Activated CD4-positive, alpha-beta T cell treated with anti-CD3 and anti-CD28 coated beads, Interleukin-2, amount 50 U/mL, for 16 hours (primary cell): ENCODE data around the gene LHPP.

Source experiments
- DNase-seq: peaks from one replicate; pipeline ENCODE4 v3.0.0-alpha.2; 2020

The LHPP gene

DNA sequence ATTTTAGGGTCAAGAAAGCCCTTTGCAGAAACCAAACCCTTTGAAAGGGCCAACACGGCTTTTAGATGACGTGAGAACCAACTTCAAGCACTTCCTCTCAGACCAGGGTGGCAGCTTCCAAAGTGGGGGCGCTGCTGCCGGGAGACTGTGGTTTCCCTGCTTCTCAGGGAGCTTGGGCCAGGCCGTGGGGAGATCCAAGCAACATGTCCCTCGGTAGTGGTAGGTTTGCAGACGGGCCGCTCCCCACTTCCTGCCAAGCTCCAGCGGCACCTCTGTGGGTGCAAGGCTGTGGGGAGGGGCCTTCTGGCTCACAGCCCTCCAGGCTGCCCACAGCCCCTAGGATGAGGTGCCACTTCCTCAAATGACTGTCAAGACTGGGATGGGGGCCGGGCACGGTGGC is 150.1 kb downstream of the LHPP start:
- peak; percentile 58 for DNase-seq

DNA sequence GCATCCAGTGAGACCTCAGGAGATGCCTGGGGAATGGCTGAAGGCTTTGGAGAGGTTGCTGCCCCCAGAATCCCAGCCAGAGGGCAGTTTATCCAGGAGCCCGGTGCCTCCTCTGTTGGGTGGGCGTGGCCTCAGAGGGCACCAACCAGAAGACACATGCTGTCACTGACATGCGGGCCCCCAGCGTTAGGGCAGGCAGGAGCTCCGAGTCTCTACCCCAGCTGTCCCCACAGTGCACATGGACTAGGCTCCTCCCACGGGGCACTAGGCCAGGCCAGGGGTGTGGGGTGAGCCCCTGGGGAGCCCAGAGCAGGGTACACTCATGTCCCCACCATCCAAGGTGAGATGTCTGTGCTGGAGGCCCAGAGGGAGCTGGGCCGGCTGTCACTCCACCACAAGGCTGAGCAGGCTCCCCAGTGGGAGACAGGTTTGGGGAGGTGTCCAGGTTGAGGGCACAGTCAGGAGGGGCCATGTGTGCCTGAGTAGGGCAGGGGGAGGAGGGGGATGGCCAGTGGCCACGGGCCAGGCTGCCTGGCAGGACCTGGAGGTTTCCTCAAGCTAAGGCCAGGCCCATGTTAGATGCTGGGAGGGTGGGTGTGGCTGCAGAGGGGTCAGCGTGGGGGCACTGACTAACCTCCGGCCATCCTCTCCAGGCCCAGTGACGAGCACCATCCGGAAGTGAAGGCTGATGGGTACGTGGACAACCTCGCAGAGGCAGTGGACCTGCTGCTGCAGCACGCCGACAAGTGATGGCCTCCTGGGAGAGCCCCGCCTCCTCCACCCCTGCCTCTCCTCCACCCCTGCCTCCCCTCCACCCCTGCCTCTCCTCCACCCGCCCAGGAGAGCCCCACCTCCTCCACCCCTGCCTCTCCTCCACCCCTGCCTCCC is 151.2 kb downstream of the LHPP start:
- no peak for DNase-seq

DNA sequence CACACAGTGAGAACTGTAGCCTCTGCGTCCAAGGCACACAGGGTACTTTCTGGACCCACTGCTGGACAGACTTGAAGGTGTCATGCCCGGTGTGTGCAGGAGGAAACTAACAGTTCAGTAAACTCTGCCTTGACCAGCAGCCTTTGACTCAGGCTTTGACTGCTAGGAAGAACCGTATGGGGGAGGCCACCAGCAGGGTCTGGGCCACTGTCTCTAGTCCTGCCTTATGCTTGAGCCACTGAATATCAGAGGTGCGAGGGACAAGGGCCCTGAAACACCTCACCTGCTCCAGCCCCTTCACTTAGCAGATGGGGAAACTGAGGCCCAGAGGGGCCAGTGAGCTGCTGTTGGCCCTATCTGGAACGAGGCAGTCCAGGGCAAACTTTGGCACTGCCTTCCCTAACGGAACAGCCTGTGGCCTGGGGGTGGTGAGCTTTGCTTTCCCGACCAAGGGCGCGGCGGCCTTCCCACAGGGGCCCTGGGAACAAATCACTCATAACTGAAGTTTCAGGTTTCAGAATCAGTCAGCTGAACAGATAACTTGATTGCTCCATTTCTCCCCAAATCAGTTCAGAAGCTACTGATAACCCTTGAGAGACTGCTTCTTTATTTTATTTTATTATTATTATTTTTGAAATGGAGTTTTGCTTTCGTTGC is 152.5 kb downstream of the LHPP start:
- peak; percentile 87 for DNase-seq

DNA sequence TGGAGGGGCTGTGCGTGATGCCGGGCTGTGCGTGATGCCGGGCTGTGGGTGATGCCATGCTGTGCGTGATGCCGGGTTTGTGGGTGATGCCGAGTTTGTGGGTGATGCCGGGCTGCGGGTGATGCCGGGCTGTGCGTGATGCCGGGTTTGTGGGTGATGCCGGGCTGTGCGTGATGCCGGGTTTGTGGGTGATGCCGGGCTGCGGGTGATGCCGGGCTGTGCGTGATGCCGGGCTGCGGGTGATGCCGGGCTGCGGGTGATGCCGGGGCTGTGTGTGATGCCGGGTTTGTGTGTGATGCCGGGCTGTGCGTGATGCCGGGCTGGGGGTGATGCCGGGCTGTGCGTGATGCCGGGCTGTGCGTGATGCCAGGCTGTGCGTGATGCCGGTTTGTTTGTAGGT is 153.6 kb downstream of the LHPP start:
- no peak for DNase-seq

DNA sequence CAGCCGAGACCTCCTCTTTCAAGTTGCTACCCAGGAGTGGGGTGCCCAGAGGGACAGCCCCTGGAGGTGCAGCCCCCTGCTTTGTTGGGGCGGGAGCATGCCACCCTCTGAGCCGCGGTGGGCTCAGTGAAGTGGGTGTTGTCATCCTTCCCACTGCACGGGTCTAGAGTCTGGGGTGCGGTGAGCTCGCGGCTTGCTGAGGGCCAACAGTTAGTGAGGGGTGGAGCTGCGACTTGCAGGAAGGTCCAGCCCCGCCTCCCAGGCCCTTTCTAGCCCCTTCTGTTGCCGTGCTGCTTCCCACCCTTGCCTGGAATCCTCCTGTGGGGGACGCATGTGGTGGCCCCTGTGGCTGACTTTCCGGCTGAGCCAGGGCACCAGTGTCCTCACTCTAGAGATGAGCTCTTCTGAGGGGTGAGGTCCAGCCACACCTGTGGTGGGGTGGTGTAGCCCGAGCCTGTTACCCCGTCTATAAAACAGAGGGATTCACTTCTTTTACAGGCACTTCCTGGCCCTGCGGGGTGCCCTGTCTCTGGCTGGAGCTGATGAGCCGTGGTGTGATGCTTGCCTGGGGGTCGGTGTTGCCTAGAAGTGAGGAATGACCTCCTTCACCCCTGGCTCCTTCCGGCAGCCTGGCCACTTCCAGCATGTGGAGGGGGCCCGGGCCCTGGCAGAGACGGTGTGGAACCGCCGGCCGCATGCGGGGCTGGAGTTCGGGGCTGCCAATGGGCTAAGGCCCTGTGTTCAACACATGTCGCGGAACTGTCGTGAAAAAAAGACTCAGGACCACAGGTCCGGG is 154.6 kb downstream of the LHPP start:
- no peak for DNase-seq

DNA sequence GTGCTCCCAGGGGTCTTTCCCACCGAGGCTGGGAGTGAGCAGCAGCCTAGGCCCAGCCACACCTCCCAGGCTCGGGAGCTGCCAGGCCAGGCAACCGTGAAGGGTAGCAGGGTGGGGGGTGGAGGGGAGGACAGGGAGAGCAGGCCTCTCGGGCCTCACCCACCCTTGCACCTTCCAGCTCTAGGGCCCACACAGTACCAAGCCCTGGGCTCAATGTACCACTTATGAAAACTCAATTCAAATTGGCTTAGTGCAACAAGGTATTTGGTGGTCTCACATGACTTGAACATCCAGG is 155.2 kb downstream of the LHPP start:
- no peak for DNase-seq

DNA sequence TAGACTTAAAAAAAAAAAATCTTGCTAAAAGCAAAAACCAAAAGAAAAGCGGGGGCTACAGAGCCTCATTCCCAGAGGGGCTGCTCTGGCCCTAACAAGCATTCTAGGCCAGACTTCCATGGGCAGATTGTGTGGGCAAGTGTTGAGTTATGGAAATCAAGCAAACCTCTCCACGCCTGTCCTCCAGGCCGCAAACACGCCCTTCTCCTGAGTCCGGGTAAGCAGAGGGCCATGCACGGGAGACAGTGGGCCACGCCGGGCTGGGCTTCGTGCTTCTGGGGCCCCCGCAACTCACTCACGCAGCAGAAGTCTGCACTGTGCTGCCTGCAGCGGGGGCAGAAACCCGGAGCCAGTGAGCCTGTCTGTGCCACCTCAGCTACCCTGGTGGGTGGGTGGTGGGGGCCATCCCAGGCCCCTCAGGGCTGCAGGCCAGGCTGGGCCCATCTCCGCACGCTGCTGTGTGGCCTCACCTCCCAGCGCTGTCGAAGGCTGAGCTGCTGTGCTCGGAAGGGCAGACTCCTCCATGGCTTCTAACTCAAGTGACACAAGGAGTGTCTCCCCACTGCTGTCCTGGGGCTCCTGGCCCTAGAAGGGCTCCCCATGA is 156.9 kb downstream of the LHPP start:
- no peak for DNase-seq

DNA sequence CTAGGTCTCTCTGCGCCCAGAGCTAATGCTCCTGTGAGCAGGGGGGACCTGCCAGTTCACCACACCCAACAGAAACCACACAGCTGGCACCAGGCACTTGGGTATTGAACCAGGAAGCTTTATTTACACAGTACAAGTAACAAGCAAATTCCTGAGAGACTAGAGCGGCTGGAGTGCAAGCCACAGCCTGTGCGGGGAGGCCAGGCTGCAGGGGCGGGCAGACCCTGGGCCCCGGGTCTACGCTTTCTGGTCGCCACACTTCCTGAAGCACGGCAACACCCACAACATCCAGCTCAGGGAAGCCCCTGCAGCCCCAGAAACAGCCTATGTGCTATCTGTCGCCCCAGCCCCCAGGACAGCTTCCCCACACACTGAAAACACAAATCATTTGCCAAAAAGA is 157.6 kb downstream of the LHPP start:
- DNase-seq: no peak

DNA sequence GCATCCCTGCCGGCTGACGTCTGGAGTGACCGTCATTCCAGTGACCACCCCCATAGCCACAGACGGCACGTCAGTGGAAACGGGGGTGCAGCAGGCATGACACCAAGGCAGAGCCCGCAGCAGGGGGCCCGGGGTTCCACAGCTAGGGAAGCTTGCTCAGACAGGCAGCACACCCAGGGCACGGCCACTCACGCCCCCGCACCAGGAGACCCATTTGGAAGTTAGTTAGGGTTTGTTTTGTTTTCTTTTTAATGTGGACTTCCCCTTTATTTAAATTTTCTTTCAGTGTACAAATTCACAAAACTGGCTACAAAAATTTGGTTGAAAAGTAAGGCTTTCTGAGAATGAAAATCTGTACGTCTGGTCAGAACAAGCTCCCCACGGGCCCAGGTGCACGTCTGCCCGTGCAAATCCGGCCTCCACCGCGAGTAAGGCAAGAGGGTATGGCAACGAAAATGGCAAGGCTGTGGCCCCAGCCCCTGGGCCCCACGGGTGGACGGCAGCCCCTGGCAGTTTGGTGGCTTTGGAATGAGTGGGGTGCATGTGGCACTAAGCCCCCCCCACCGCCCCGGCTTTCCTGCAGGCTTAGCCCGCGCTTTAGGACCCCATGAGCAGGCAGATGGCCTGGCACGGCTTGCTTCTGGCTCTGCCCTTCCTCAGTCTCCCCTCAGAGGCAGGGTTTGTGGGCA is 158.3 kb downstream of the LHPP start:
- no peak for DNase-seq

DNA sequence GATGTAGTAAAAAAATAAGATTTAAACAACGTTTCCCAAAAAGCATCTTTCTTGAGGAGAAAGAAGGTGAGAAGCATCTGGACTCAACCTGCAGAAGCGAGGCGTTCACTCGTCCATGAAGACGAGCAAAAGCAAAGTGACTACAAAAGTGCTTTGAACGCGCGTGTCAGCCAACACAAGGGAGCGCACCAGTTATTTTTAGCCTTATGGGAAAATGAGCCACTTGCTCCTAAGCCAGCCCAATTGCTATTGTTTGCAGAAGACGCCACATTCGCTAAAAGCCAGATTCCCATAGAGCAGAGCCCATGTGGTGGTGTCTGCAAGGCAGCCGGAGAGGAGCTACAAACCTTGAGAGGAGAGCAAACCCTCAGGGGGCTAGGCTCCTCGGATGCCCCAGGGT is 160.0 kb downstream of the LHPP start:
- no peak for DNase-seq

DNA sequence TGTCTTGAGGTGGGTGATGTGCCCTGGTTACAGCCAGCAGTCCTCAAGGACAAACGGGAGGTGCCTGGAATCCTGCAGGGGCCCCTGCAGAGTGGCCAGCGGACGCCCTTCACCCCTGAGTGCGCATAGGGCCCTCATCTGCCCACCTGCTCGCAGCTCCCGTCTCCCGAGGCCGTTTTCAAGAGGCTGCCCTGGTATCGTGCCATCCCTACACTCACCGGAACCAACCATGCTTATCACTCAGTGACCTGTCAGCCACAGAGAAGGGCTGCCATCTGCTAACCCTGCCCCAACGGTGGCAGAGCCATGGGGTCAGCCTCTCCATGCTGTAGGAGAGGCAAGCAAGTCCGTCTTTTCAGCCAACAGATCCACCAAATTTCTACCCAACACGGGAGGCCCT is 160.5 kb downstream of the LHPP start:
- no peak for DNase-seq

DNA sequence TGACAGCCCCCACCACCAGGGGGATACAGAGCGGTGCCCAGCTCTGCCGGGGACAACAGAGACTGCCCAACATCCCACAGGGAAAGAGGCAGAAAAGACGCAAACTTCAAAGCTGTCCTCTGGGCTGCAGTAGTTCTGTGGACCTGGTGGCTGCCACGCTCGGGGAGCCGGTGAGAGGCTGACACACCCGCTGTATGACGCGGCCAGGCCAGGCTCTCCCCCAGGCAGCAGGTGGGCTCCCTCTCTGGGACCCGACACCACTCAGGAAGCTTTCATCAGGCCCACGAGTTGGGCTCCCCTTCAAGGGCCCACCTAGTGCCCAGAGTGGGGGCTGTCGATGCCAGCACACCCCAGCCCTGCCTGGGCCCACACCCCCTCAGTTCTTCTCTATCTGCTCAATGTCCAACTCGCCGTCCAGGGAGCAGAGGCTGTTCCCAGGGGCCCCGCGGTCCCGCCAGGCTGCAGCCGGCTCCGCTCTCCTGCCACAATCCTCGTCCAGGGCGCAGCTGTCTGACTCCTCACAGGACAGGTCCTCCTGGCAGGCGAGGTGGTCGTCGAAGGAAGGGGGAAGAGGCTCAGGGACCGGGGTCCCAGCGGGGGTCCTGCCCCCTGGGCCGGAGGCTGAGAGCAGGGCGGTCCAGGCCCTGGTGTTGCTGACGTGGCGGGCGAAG is 161.4 kb downstream of the LHPP start:
- DNase-seq: no peak

DNA sequence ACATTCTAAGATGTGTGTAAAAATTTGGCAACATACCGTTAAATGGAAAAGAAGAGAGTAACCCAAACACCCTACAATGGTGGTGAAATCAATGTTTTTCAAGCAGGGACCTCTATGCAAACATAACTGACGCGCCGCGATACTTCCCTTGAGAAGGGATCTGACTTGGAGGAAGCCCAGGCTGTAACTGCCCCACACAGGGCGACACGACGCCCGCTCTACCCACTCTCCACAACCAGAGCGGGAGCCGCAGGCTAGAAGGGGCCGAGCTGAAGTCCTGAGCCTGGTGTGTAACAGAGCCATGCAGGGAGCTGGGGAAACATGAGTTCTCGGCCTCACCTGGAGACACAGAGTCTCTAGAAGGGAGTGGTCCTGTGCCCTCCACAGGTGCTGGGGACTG is 162.4 kb downstream of the LHPP start:
- no peak for DNase-seq

DNA sequence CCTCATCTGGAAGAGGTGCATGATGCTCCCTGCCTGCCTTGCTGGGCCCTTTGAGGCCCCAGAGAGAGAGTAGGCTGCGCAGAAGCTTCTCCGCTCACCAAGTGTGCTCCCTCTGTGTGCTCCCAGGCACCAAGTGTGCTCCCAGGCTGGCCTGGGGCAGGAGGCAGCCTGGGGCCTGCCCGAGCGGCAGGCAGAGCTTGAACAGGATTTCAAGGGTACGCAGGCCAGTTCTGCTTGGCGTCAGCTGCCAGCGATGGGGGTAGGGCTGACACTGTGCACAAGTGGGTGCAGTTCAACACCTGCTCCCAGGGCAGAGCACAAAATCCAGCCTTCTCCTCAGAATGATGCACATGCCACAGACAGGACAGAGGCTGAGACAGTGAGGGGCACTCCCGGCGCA is 162.8 kb downstream of the LHPP start:
- DNase-seq: no peak

DNA sequence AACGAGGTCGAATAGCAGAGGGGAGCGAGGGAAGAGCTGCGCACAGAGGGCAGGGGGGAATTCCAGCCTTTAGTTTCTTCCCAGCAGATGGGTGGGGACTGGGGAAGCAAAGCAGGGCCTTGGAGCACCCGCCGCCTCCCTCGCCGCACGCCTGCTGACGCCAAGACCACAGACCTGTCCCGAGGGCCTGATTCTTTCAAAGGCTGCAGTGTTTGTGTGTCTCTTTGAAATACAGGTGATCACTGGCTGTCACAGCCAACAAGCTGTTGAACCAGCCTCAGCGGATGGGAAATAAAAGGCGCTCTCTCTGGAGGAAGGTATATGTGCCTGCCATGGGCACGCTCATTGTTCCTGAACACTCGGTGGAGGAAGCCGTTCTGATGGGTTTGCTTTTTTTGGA is 163.3 kb downstream of the LHPP start:
- no peak for DNase-seq

DNA sequence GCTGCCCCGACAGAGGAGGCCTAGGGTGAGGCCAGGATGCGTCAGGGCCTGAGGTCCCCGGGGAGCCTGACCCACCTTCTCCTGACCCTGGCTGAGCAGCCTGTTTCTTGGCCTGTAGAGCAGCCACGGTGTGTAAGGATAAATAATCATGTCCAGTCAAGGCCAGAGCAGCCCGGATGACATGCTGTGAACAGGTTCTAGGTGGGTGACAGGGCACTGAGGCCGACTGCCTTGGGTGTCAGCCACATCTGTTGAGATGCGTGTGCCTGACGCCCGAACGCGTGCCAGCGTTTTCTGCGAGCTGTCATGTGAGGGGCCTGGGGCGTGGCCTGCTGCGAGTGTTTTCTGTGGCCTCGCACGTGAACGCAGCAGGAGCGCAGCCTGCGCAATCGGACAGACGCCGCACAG is 164.2 kb downstream of the LHPP start:
- no peak for DNase-seq

DNA sequence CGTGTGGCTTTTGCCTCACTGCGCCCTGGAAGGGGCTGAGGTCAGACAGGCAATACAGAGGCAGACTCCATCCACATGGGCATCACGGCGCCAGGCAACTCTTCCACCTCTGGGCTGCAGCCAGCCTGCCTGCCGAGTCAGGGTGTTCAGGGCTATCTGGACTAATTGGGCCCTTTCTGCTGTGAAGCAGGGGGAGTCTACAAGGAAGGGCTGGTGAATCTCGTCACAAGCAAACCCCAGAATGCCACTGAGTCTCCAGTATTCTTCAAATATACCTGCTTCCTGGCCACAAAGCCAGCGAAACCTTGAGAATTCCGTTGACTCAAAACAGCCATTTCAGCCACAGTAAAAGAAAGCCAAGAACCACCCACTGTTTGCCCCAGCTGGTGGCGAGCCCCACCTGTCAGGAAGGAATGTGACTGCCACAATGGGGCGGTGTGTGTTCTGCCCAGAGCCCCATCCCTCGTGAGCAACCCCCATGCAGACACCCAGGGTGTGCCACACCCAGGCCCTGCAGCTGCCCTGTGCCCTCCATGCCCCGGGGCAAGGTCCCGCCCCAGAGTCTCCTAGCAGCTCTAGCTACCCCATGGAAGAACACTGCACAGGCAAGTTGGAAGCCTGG is 165.2 kb downstream of the LHPP start:
- DNase-seq: peak; percentile 79

DNA sequence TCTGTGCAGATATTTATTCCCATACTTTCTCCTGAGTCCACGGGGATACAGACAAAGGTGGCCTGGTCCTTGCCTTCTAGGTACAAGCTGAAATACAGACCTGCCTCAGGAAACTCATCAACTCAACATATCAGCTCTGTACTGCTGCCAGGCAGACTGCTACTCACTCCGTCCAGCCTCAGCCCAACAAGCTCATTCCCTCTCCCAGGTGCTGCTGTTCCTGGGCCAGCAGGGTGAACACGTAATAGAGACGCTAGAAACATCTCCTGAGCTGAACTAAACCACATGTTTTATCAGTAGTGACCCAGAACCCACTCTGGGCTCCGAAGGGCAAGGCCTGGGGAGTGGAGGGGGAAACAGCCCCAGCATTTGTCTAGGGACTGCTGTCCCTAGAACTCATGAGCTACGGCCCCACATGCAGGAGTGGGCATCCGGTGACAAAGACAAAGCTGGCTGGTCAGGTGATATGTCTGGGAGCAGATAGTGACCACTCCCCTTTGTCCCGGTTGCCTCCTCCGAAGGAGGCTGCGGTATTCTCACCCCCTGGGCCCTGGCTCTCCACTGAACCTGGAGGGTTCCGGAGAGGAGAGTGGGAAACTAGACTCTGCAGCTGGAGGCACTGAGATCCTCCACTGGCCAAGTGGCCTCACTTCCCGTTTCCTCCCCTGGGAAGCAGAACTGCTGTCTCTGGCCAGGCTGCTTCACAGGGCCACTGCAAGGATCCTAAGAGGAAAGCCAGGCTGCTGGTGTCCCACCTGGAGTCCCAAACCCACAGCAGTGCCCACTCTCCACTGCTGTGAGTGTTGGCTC is 166.4 kb downstream of the LHPP start:
- DNase-seq: no peak

DNA sequence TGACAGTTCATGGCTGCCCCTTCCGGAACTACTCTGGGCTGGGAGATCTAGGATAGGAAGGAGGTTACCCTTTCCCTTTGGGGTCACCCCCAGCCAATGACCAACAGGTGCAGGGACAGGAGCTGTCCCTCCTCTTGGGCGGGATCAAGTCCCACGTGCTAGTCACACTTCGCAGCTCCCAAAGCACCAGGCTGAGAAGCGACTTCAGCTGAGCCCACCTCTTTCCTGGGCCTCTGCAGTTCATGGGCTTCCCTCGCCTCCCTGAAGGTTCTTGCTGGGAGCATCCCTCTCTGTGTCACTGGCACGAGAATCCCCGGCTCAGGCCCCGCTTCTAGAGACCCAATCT is 167.0 kb downstream of the LHPP start:
- DNase-seq: no peak

DNA sequence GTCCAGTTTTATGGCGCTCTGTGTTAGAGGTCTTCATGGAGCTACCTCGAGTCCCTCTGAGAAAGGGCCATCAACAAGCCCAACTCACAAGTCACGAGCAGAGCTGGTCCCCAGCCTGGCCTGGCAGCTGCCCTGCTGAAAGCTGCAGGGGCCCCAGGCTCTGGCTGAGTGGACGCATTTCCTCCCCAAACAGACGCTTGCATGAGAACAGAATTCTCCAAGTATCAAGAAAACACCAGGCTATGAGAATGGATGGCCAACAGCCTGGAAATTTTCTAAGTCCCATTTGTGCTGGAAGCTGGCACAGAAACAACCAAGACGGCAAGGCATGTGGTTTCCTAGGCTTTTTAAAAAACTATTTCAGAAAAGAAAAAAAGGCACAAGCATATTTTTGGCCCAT is 167.8 kb downstream of the LHPP start:
- DNase-seq: no peak

DNA sequence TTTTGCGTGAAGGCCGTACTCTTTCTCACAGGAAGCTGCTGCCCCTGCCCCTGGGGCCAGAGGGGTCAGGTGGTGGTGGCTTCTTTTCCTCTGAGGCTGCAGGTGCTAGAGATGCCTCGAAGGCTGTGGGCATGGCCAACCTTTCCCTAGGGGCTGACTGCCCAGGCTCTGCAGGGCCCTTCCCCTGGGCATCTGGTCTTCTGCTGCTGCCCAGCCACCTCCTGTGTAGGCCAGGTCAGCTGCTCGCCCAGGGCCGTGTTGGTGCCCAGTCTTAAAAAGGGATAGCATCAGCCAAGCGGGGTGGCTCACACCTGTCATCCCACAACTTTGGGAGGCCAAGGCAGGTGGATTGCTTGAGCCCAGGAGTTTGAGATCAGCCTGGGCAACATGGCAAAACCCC is 168.2 kb downstream of the LHPP start:
- no peak for DNase-seq
